Fibroblast of the aortic adventitia (primary cell): Measurements from ENCODE around the gene SBF2. TPM values are rescaled to one million over a fixed set of nuclear protein-coding genes. Genes with fewer than 3 reads are reported as not detected.
"Not testable (repeated sequence)": the region's sequence is repeated elsewhere in the genome, so short reads cannot be mapped to it uniquely, and the experiment has no call there.

Experiments
- DNase-seq: peaks from one replicate; pipeline ENCODE4 v3.0.0-alpha.2; 2010; ENCODE audit warnings: low read depth
- H3K4me3 ChIP-seq: 2 replicates; pipeline ENCODE4 v1.5.1; 2011; ENCODE audit warnings: low read depth, mild to moderate bottlenecking, control low read depth, low read length, moderate library complexity
- CTCF ChIP-seq: IDR thresholded peaks from 2 replicates; pipeline ENCODE4 v1.5.1; 2011; ENCODE audit warnings: mild to moderate bottlenecking, low read length, control low read depth, inconsistent platforms; ENCODE audit not compliant: insufficient read depth
- total RNA-seq: library from RNA; depleted of rRNA; stranded (reverse); fragments of >200 nt; gene quantifications from 2 replicates; pipeline ENCODE4 v1.2.3, GENCODE V29; 2012; ENCODE audit warnings: low replicate concordance

SBF2 gene
- total RNA-seq, 1 donor, result 65.3 TPM

- no peak for DNase-seq
- no peak overlapping the region for H3K4me3 ChIP-seq
- TF ChIP-seq CTCF, result no peak
Measured at GRCh38 chr11:10130875-10131274, 163.1 kb downstream of the SBF2 start.

- DNase-seq, result not testable (repeated sequence)
Measured at GRCh38 chr11:10129184-10129583, 164.8 kb downstream of the SBF2 start.

GRCh38 chr11:10125522-10126133, 168.4 kb downstream of the SBF2 start:
- H3K4me3 ChIP-seq, result no peak overlapping the region
- DNase-seq, result peak; percentile 86
- TF ChIP-seq CTCF, result no peak

More at GRCh38 chr11:10129184-10129583, 164.8 kb downstream of the SBF2 start:
- H3K4me3 ChIP-seq, result not testable (repeated sequence)

GRCh38 chr11:10122326-10123197, 171.5 kb downstream of the SBF2 start:
- no peak for TF ChIP-seq CTCF
- DNase-seq, result peak; percentile 53
- no peak overlapping the region for H3K4me3 ChIP-seq

GRCh38 chr11:10118865-10119264, 175.2 kb downstream of the SBF2 start:
- TF ChIP-seq CTCF, result no peak
- peak; percentile 54 for DNase-seq
- no peak overlapping the region for H3K4me3 ChIP-seq

GRCh38 chr11:10117709-10118351, 176.2 kb downstream of the SBF2 start:
- no peak overlapping the region for H3K4me3 ChIP-seq
- TF ChIP-seq CTCF, result no peak
- peak; percentile 91 for DNase-seq

- DNase-seq, result no peak
- no peak overlapping the region for H3K4me3 ChIP-seq
- TF ChIP-seq CTCF, result no peak
Measured at GRCh38 chr11:10116588-10116987, 177.4 kb downstream of the SBF2 start.
